CD4-positive, alpha-beta T cell treated with Interleukin-15 for 4 hours (primary cell): ENCODE results near the gene CHRNA5.

Experiments
- DNase-seq: peaks from one replicate; pipeline ENCODE4 v3.0.0-alpha.2; 2020; ENCODE audit warnings: low spot score

CHRNA5 gene

DNA sequence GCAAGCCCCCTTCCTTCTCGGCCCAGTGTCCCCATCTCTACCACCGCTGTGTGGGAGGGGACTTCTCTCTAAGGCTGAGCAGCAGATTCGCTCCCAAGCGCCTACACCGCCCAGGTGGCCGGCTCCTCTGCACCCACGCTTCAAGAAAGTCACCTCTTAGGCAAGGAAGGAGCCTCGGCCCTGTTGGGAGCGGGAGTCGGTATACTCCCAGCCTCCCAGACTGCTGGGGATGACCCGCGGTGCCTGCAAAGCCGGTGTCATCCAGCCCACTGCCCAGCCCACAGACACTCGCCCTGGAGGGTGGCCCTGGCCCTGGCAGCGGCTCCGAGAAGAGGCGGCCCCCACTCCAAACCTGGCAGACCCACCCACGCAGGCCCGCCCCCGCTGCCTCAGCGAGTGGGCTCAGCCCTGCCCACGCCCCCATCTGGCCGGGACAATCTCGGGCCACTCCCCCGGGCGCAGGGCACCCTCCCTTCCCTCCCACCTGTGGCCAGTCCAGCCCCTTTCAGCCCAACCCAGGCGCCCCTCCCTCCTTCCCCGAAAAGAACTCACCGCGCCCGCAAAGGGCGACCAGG, 75.3 kb downstream of the CHRNA5 start:
- no peak for DNase-seq

DNA sequence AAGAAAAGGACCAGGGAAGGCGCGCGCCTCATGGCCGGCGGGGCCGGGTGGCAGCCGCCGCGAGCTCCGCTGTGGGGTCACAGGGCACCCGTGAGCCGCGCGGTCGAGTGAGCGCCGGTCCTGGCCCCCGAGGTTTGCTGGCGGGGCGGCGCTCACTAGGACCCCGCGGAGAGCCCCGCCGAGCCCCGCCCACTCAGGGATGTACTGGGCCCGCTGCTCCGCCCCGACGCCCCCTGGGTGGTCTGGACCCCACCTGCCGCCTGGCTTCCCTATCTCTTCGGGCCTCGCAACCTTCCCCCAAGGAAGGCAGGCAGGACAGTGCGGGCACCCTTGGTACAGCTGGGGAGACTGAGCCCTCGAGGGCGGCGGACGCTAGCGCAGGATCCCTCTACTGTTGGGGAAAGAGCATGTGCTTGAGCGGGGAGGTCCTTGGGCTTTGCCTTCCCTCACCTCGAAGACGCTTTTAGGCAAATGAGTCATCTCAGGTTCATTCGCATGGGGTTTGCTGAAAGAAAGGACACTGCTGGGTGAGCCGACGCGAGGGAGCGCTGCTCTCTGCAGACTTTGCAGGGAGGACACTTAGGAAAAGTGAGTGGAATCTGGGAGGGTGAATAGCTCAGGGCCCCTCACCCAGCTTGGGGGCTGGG, 75.9 kb downstream of the CHRNA5 start, which contains the start of gene CHRNB4:
CHRNB4 (minus strand) TSS at position 109 of the 647 bp plus-strand sequence; CDS start at position 32, 77 bp downstream.
- DNase-seq, result no peak

DNA sequence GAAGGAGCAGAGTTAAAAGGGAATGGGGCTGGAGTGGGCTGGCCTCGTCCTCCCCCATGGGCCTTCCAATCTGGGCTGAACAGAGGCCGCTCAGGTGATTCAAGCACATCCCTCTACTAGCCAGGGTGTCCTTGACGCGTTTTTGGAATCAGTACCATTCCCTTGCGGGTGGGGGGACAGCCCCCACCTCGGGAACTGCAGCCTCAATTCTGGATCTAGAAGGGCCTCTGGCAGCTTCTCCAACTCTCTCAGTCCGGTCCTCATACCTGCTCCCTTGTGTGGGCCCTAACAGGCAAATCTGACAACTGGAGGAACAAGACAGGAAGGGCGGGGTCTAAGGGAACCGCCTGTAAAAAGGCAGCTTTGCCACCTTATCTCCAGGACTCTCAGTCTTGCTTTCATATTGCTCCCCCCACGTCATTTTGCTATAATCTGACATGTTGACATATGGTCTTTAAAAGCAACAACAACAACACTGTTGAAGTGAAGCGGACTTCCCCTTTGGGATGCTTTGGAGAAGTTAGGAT, 76.5 kb downstream of the CHRNA5 start:
- no peak for DNase-seq

DNA sequence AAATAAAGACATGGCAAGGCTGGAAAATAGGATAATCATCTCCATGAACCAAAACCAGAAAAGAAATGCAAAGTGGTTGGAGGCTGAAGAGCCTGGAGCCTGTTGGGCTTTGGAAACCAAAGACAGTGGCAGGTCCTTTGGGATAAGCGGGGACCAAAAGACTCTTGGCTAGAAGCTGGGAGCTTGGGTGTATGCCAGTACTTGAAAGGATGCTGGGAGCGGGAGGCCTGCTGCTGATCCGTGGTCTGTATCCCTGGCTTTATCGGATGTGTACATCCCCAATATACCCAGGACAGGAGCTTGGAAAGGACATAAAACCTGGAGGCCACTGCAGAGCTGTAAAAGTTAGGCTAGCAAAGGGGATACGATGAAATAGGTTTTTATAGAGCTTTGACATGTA, 77.0 kb downstream of the CHRNA5 start:
- DNase-seq, result no peak
